Frontal cortex (tissue), 4 donors: ENCODE results near the gene METAP1D. TPM values are rescaled to one million over a fixed set of nuclear protein-coding genes. Genes with fewer than 3 reads are reported as not detected.

Experiments used
- DNase-seq, 2 donors: peaks; one replicate each; pipeline ENCODE4 v3.0.0; 2012; ENCODE audit warnings: low spot score in 2 of 2
- FAIRE-seq: peaks from 2 replicates; lab custom pipeline; 2012; peaks lifted over from hg19 to GRCh38; lab: Jason Lieb, UNC
- total RNA-seq: library from RNA; depleted of rRNA; stranded (reverse); fragments of >200 nt; gene quantifications from one replicate; pipeline ENCODE4 v1.2.3, GENCODE V29; 2014
- donor health status: control.
- donor health status: control.
- donor health status: control.

The METAP1D gene
- total RNA-seq, 1 donor from 2014 or later, result 6.1 TPM

- FAIRE-seq, result no peak
Observed at GRCh38 chr2:172074254-172074653, 74.5 kb downstream of the METAP1D start.

GRCh38 chr2:172079416-172079815 lies 79.7 kb downstream of the METAP1D start:
- DNase-seq, result no peak
- FAIRE-seq, result no peak

More at GRCh38 chr2:172074254-172074653, 74.5 kb downstream of the METAP1D start:
- no peak for DNase-seq

GRCh38 chr2:172079838-172080640 lies 80.3 kb downstream of the METAP1D start:
- DNase-seq, result no peak
- no peak for FAIRE-seq

GRCh38 chr2:172080641-172081220 lies 81.0 kb downstream of the METAP1D start:
- no peak for FAIRE-seq
- no peak for DNase-seq

GRCh38 chr2:172081221-172082022 lies 81.7 kb downstream of the METAP1D start:
- peak; percentile 10 to 12 for DNase-seq
- FAIRE-seq, result no peak

- DNase-seq (peak; percentile 1 to 33), FAIRE-seq (no peak)
Observed at GRCh38 chr2:172082105-172082943, 82.6 kb downstream of the METAP1D start.

GRCh38 chr2:172082944-172083627 lies 83.3 kb downstream of the METAP1D start:
- FAIRE-seq (no peak), DNase-seq (peak; percentile 12 to 13)

GRCh38 chr2:172083628-172084394 lies 84.1 kb downstream of the METAP1D start:
- FAIRE-seq (no peak), DNase-seq (peak; percentile 7 to 24)

- FAIRE-seq (no peak), DNase-seq (peak; percentile 15 to 23)
Observed at GRCh38 chr2:172084395-172084644, 84.6 kb downstream of the METAP1D start.

- FAIRE-seq (no peak), DNase-seq (peak; percentile 77 to 80)
Observed at GRCh38 chr2:172084645-172085459, 85.1 kb downstream of the METAP1D start.

GRCh38 chr2:172085460-172086159 lies 85.9 kb downstream of the METAP1D start, which contains the start of gene DLX1:
Gene DLX1, plus strand, starts transcription at chr2:172085507. Its CDS starts 171 bp downstream, at chr2:172085678.
- no peak for FAIRE-seq
- peak in 1 of 2 donors; percentile 12 for DNase-seq

- peak in 1 of 2 donors; percentile 14 for DNase-seq
- no peak for FAIRE-seq
Observed at GRCh38 chr2:172086241-172087206, 86.8 kb downstream of the METAP1D start.

- no peak for FAIRE-seq
Observed at GRCh38 chr2:172087207-172087779, 87.5 kb downstream of the METAP1D start.

GRCh38 chr2:172087780-172088244 lies 88.1 kb downstream of the METAP1D start:
- DNase-seq, result peak in 1 of 2 donors; percentile 20
- FAIRE-seq, result no peak

More at GRCh38 chr2:172087207-172087779, 87.5 kb downstream of the METAP1D start:
- DNase-seq, result peak in 1 of 2 donors; percentile 4

- DNase-seq (peak in 1 of 2 donors; percentile 12), FAIRE-seq (no peak)
Observed at GRCh38 chr2:172088245-172089004, 88.7 kb downstream of the METAP1D start.
